Gastrocnemius medialis (tissue), 4 donors: Measurements from ENCODE around the gene NEIL1. TPM values are rescaled to one million over a fixed set of nuclear protein-coding genes. Genes with fewer than 3 reads are reported as not detected.
"Not testable (repeated sequence)": the region's sequence is repeated elsewhere in the genome, so short reads cannot be mapped to it uniquely, and the experiment has no call there.

Source experiments
- ATAC-seq, 2 donors: fragments of 150-250 bp; one replicate each; pipeline ENCODE4 v1.9.1; 2016
- DNase-seq, 2 donors: peaks; one replicate each; pipeline ENCODE4 v3.0.0-alpha.2; 2019
- H3K27ac ChIP-seq, 4 donors: fragments of 200-600 bp; sonication (generic); 1 replicate in 1 of 4; 2 replicates in 3 of 4; pipeline ENCODE4 v1.5.1; 2016 to 2018; ENCODE audit warnings: mild to moderate bottlenecking in 2 of 4, moderate library complexity in 1 of 4
- H3K27me3 ChIP-seq, 3 donors: fragments of 200-600 bp; sonication (generic) in 2 of 3; 1 replicate in 1 of 3; 2 replicates in 2 of 3; pipeline versions ENCODE4 v1.5.1 to v1.6.0; 2016 to 2019; ENCODE audit warnings: mild to moderate bottlenecking in 1 of 3, moderate library complexity in 1 of 3
- H3K36me3 ChIP-seq, 2 donors: fragments of 200-600 bp; sonication (generic) in 1 of 2; one replicate each; pipeline ENCODE4 v1.5.1; 2017 to 2018
- H3K4me1 ChIP-seq, 2 donors: fragments of 200-600 bp; sonication (generic) in 1 of 2; one replicate each; pipeline ENCODE4 v1.5.1; 2016 to 2017; ENCODE audit warnings: mild to moderate bottlenecking in 2 of 2
- H3K4me3 ChIP-seq, 4 donors: fragments of 200-600 bp; sonication (generic) in 3 of 4; 1 replicate in 1 of 4; 2 replicates in 3 of 4; pipeline ENCODE4 v1.5.1; 2016 to 2019; ENCODE audit warnings: mild to moderate bottlenecking in 2 of 4
- H3K9me3 ChIP-seq, 3 donors: fragments of 200-600 bp; sonication (generic) in 2 of 3; 1 replicate in 1 of 3; 2 replicates in 2 of 3; pipeline ENCODE4 v1.5.1; 2016 to 2019
- POLR2A ChIP-seq, 2 donors: fragments of 450-650 bp; IDR thresholded peaks; one replicate each; pipeline ENCODE4 v1.6.1; 2017; ENCODE audit warnings: antibody characterized with exemption in 2 of 2, mild to moderate bottlenecking in 2 of 2, moderate library complexity in 2 of 2
- in situ Hi-C, 4 donors: fragments of 200-750 bp; cut with MboI; loops; one replicate each; pipeline versions ENCODE4 v1.15.0 to v1.8.0; 2017; ENCODE audit warnings: low sequenced_read_pairs in 4 of 4
- intact Hi-C: fragments of 100-400 bp; cut with DNase I; formaldehyde crosslinking; loops from one replicate; pipeline ENCODE4 v1.15.1; 2023; ENCODE audit warnings: low total_unique reads
- total RNA-seq, 4 donors: library from RNA; depleted of rRNA; stranded (reverse); fragments of >200 nt; gene quantifications; one replicate each; pipeline versions ENCODE4 v1.1.0 to v1.2.3, GENCODE V29; 2016
- TF ChIP-seq, protein P1 (sequence below), 5 experiments: fragments of 450-650 bp in 3 of 5; fragments of 200-600 bp in 2 of 5; sonication (generic) in 2 of 5; IDR thresholded peaks in 4 of 5; conservative IDR thresholded peaks in 1 of 5; 1 replicate in 4 of 5; 2 replicates in 1 of 5; pipeline ENCODE4 v1.5.1; 2016 to 2019; ENCODE audit warnings: antibody characterized with exemption in 5 of 5, mild to moderate bottlenecking in 3 of 5, moderate library complexity in 3 of 5

Gene NEIL1
- total RNA-seq, 4 donors from 2014 or later = 3.9 to 11.1 (median 5.1) TPM

DNA sequence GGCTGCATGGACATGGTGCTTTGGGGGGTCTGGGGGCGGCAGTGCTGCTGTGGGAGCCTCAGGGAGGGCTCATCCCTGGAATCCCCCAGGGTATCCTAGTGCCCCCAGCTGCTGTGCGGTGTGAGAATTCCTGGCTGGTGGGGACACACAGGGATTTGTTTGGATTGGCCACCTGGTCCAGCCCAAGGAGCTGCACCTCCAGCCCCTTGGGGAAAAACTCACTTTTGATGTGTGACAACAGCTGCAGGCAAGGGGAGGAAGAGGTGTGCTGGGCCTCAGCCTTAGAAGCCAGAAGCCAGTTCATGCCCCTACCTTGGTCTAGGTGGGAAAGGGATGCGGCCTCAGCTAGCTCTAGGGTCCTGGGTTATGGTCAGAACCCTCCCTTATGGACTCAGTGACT, 19.3 kb upstream of the NEIL1 start:
- Histone ChIP-seq H3K36me3 (no peaks in the 10 kb centered on the region), H3K4me1 (no peaks in the 10 kb centered on the region), H3K4me3 (no peak overlapping the region), H3K27ac (no peak overlapping the region), H3K27me3 (no peaks in the 10 kb centered on the region), H3K9me3 (no peaks in the 10 kb centered on the region)
- intact Hi-C loops = loop anchor here (10.0 kb wide), 1 partner anchor 93 kb away; no protein-coding TSS in a partner anchor
- TF ChIP-seq, protein P1, sequence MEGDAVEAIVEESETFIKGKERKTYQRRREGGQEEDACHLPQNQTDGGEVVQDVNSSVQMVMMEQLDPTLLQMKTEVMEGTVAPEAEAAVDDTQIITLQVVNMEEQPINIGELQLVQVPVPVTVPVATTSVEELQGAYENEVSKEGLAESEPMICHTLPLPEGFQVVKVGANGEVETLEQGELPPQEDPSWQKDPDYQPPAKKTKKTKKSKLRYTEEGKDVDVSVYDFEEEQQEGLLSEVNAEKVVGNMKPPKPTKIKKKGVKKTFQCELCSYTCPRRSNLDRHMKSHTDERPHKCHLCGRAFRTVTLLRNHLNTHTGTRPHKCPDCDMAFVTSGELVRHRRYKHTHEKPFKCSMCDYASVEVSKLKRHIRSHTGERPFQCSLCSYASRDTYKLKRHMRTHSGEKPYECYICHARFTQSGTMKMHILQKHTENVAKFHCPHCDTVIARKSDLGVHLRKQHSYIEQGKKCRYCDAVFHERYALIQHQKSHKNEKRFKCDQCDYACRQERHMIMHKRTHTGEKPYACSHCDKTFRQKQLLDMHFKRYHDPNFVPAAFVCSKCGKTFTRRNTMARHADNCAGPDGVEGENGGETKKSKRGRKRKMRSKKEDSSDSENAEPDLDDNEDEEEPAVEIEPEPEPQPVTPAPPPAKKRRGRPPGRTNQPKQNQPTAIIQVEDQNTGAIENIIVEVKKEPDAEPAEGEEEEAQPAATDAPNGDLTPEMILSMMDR (IDR thresholded peaks at IDR 0.05 in 4 of 5, conservative IDR thresholded peaks at IDR 0.05 in 1 of 5) = no peak
- no peak for TF ChIP-seq POLR2A (IDR thresholded peaks at IDR 0.05)
- ATAC-seq (no peak), DNase-seq (no peak)
- in situ Hi-C loops = no loop called here

DNA sequence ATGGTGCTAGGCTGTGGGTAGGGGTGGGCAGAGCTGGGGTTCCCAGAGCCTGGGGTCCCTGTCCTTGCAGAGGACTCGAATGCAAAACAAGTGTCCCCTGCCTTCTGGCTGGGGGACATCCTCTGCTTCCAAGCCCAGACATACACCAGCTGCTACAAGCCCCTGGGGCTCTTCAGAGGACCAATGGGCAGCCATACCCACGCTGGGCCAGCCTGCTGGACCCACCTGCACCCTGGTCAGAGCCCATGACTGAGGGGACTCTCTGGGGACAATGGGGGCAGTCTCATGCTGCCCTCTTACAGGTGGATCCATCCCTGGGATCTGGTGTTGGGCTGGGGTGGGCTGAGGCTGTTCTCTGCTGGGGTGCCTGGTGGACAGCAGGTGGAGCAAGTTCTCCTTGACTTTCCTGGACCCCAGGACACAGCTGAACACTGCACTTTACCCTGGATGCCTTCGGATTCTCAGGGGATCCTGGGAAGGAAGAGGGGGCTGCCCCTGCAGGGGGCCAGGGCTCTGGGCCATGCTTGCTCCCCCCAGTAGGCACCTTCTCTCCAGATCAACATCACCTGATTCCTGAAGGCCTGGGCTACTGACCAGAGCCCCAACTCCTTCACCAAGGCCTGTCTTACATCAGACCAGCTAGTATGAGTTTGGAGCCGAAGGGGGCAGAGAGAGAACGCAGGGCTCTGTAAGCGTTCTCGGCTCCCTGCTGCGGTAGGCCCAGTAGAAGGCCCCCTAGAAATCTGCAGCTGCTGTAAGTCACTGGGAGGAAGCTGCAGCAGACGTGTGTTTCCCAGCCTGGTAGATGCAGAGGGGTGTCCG, 18.1 kb upstream of the NEIL1 start:
- Histone ChIP-seq H3K4me1 (no peaks in the 10 kb centered on the region), H3K27me3 (no peaks in the 10 kb centered on the region), H3K9me3 (no peaks in the 10 kb centered on the region), H3K36me3 (no peaks in the 10 kb centered on the region), H3K27ac (no peak overlapping the region), H3K4me3 (no peak overlapping the region)
- intact Hi-C loops (loop anchor here (10.0 kb wide), 1 partner anchor 94 kb away; no protein-coding TSS in a partner anchor), in situ Hi-C loops (no loop called here)
- no peak for ATAC-seq
- no peak for DNase-seq
- no peak for TF ChIP-seq POLR2A (IDR thresholded peaks at IDR 0.05)
- TF ChIP-seq, protein P1 (IDR thresholded peaks at IDR 0.05 in 4 of 5, conservative IDR thresholded peaks at IDR 0.05 in 1 of 5) = no peak

DNA sequence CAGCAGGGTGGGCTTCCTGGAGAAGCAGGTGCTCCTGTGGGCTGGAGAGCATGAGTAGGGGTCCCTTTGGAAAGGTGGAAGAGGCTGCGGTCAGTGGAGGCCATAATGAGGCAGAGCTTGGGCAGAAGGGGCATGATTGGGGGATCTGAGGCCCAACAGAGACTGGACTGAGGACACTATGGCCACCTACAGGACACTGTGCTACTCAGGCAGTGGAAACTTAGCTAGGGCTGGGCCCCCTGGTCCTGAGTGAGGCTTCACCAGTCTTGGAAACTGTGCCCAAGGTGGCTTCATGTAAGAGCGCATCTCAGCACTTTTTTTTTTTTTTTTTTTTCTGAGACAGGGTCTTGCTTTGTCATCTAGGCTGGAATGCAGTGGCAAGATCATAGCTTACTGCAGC, 17.3 kb upstream of the NEIL1 start:
- no peaks in the 10 kb centered on the region for H3K4me1 ChIP-seq
- no peaks in the 10 kb centered on the region for H3K9me3 ChIP-seq
- ATAC-seq (no peak), DNase-seq (no peak)
- in situ Hi-C loops = no loop called here
- intact Hi-C loops = loop anchor here (10.0 kb wide), 1 partner anchor 95 kb away; no protein-coding TSS in a partner anchor
- H3K36me3 ChIP-seq = no peaks in the 10 kb centered on the region
- no peak overlapping the region for H3K27ac ChIP-seq
- H3K27me3 ChIP-seq = no peaks in the 10 kb centered on the region
- no peak overlapping the region for H3K4me3 ChIP-seq
- TF ChIP-seq, protein P1 (IDR thresholded peaks at IDR 0.05 in 4 of 5, conservative IDR thresholded peaks at IDR 0.05 in 1 of 5) = no peak
- no peak for TF ChIP-seq POLR2A (IDR thresholded peaks at IDR 0.05)

DNA sequence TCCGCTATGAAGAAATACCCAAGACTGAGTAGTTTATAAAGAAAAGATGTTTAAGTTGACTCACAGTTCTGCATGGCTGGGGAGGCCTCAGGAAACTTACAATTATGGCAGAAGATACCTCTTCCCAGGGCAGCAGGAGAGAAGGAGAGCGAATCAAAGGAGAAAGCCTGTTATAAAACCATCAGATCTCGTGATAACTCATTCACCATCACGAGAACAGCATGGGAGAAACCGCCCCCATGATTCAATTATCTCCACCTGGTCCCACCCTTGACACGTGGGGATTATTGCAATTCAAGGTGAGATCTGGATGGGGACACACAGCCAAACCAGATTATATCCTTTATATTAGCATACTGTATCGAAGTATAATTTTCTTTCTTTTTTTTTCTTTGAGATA, 14.7 kb upstream of the NEIL1 start:
- H3K4me3 ChIP-seq, intact Hi-C loops, ATAC-seq, DNase-seq, H3K9me3 ChIP-seq, H3K27me3 ChIP-seq, in situ Hi-C loops, H3K27ac ChIP-seq, H3K36me3 ChIP-seq: not testable (repeated sequence)
- peaks cover 12 to 17% of the 10 kb centered on the region in 2 donors for H3K4me1 ChIP-seq

DNA sequence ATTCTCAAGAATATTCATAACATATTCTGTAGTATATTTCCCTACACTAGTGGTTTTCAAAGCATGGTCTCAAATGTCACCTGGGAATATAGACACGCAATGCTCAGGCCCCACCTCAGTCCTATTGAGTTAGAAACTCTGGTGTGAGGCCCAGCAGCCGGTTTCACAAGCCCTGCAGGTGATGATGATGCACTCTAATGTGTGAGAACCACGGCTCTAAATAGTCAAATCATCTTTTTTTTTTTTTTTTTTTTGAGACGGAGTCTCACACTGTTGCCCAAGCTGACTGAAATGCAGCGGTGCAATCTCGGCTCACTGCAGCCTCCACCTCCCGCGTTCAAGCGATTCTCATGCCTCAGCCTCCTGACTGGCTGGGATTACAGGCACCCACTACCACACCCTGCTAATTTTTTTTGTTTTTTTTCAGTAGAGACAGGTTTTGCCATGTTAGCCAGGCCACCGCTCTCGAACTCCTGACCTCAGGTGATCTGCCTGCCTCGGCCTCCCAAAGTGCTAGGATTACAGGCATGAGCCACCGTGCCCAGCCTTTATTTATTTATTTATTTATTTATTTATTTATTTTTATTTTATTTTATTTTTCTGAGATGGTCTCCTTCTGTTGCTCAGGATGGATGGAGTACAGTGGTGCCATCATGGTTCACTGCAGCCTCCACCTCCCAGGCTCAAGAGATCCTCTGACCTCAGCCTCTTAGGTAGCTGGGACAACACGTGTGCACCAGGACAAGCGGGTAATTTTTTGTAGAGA, 13.0 kb upstream of the NEIL1 start:
- DNase-seq, H3K4me3 ChIP-seq, in situ Hi-C loops, intact Hi-C loops, H3K9me3 ChIP-seq, H3K27ac ChIP-seq, ATAC-seq, H3K36me3 ChIP-seq, H3K27me3 ChIP-seq: not testable (repeated sequence)
- H3K4me1 ChIP-seq = peaks cover 13 to 18% of the 10 kb centered on the region in 2 donors
